H1 (cell line): ENCODE measurements around the gene SND1. TPM values are rescaled to one million over a fixed set of nuclear protein-coding genes. Genes with fewer than 3 reads are reported as not detected.

Source experiments
- ASH2L ChIP-seq: fragments of 200-600, 300-600 bp; sonication (generic); IDR thresholded peaks from one replicate; pipeline ENCODE4 v1.7.1; 2017; ENCODE audit warnings: low read length
- CTBP2 ChIP-seq: IDR thresholded peaks from 2 replicates; pipeline ENCODE4 v1.7.0; 2011; ENCODE audit warnings: borderline replicate concordance, mild to moderate bottlenecking, moderate library complexity, mixed read lengths, low read length; ENCODE audit not compliant: insufficient read depth, insufficient read length
- FOSL1 ChIP-seq: IDR thresholded peaks from 2 replicates; pipeline ENCODE4 v1.6.1; 2011; ENCODE audit warnings: mild to moderate bottlenecking, low read depth, low read length, moderate library complexity; ENCODE audit not compliant: insufficient read depth
- NANOG ChIP-seq: IDR thresholded peaks from 2 replicates; pipeline ENCODE4 v1.6.1; 2011; ENCODE audit warnings: low read length, low read depth, mild to moderate bottlenecking, inconsistent platforms; ENCODE audit not compliant: insufficient read depth, poor library complexity, severe bottlenecking
- polyA plus RNA-seq, 7 experiments: library from polyadenylated mRNA; depleted of rRNA in 3 of 7; stranded (reverse) in 5 of 7; unstranded in 2 of 7; fragments of >200 nt in 5 of 7; fragments of 200-250 nt in 2 of 7; gene quantifications; 1 replicate in 5 of 7; 2 replicates in 1 of 7; 4 replicates in 1 of 7; pipeline versions ENCODE4 v1.2.1 to v1.2.3, GENCODE V29; 2011 to 2013; ENCODE audit warnings: missing spikeins in 2 of 7, mixed read lengths in 2 of 7
- total RNA-seq: library from RNA; stranded (reverse); fragmentation: NEBNext Ultra II Directional; extraction: Animal tissue kit (Norgen Biotek cat#: 25700); gene quantifications from 2 replicates; pipeline ENCODE4 v1.2.1, GENCODE V29; 2021
- TF ChIP-seq, protein P1 (sequence below): fragments of 300-600 bp; sonication (generic); IDR thresholded peaks from 2 replicates; pipeline ENCODE4 v1.7.1; 2012; ENCODE audit warnings: low read length, moderate library complexity, mild to moderate bottlenecking, inconsistent platforms; ENCODE audit not compliant: insufficient replicate concordance

Gene SND1
- total and polyA plus RNA-seq, 2 of the 8 experiments (the other 6 are each of a cell fraction or from before 2014, with no cell fraction given) = 122 to 290 TPM

DNA sequence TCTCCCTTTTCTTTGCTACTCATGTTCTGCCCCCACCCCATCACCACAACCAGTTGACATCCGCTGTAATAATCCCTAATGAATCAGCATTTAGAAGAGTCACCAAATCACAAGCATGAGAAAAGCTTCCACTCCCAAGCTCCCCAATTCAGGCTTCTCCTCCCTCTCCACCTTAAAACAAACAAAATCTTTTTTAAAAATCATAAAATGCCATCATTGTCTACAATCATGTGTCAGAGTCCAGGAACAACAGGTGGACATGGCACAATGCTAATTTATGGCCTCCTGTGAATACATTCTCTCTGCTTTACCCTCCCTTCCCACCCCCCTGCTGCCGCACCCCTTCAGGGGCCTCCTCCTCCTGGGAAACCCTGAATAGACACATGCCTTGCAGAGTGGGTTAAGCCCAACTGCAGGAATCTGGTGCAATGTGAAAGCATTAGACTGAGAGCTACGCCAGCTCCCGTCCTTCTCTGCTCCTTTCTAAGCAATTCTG is 375.5 kb downstream of the SND1 start (continued):
- TF ChIP-seq ASH2L (no peak), CTBP2 (no peak), FOSL1 (no peak), NANOG (no peak)
- TF ChIP-seq, protein P1, sequence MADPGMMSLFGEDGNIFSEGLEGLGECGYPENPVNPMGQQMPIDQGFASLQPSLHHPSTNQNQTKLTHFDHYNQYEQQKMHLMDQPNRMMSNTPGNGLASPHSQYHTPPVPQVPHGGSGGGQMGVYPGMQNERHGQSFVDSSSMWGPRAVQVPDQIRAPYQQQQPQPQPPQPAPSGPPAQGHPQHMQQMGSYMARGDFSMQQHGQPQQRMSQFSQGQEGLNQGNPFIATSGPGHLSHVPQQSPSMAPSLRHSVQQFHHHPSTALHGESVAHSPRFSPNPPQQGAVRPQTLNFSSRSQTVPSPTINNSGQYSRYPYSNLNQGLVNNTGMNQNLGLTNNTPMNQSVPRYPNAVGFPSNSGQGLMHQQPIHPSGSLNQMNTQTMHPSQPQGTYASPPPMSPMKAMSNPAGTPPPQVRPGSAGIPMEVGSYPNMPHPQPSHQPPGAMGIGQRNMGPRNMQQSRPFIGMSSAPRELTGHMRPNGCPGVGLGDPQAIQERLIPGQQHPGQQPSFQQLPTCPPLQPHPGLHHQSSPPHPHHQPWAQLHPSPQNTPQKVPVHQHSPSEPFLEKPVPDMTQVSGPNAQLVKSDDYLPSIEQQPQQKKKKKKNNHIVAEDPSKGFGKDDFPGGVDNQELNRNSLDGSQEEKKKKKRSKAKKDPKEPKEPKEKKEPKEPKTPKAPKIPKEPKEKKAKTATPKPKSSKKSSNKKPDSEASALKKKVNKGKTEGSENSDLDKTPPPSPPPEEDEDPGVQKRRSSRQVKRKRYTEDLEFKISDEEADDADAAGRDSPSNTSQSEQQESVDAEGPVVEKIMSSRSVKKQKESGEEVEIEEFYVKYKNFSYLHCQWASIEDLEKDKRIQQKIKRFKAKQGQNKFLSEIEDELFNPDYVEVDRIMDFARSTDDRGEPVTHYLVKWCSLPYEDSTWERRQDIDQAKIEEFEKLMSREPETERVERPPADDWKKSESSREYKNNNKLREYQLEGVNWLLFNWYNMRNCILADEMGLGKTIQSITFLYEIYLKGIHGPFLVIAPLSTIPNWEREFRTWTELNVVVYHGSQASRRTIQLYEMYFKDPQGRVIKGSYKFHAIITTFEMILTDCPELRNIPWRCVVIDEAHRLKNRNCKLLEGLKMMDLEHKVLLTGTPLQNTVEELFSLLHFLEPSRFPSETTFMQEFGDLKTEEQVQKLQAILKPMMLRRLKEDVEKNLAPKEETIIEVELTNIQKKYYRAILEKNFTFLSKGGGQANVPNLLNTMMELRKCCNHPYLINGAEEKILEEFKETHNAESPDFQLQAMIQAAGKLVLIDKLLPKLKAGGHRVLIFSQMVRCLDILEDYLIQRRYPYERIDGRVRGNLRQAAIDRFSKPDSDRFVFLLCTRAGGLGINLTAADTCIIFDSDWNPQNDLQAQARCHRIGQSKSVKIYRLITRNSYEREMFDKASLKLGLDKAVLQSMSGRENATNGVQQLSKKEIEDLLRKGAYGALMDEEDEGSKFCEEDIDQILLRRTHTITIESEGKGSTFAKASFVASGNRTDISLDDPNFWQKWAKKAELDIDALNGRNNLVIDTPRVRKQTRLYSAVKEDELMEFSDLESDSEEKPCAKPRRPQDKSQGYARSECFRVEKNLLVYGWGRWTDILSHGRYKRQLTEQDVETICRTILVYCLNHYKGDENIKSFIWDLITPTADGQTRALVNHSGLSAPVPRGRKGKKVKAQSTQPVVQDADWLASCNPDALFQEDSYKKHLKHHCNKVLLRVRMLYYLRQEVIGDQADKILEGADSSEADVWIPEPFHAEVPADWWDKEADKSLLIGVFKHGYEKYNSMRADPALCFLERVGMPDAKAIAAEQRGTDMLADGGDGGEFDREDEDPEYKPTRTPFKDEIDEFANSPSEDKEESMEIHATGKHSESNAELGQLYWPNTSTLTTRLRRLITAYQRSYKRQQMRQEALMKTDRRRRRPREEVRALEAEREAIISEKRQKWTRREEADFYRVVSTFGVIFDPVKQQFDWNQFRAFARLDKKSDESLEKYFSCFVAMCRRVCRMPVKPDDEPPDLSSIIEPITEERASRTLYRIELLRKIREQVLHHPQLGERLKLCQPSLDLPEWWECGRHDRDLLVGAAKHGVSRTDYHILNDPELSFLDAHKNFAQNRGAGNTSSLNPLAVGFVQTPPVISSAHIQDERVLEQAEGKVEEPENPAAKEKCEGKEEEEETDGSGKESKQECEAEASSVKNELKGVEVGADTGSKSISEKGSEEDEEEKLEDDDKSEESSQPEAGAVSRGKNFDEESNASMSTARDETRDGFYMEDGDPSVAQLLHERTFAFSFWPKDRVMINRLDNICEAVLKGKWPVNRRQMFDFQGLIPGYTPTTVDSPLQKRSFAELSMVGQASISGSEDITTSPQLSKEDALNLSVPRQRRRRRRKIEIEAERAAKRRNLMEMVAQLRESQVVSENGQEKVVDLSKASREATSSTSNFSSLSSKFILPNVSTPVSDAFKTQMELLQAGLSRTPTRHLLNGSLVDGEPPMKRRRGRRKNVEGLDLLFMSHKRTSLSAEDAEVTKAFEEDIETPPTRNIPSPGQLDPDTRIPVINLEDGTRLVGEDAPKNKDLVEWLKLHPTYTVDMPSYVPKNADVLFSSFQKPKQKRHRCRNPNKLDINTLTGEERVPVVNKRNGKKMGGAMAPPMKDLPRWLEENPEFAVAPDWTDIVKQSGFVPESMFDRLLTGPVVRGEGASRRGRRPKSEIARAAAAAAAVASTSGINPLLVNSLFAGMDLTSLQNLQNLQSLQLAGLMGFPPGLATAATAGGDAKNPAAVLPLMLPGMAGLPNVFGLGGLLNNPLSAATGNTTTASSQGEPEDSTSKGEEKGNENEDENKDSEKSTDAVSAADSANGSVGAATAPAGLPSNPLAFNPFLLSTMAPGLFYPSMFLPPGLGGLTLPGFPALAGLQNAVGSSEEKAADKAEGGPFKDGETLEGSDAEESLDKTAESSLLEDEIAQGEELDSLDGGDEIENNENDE = no peak
